LNCAP (cell line): ENCODE results near the gene ARL16.

Source experiments
- TF ChIP-seq, protein P1 (sequence below): fragments of 450-650 bp; IDR thresholded peaks from 2 replicates; pipeline ENCODE4 v1.5.1; 2017; ENCODE audit warnings: mild to moderate bottlenecking

ARL16 gene

DNA sequence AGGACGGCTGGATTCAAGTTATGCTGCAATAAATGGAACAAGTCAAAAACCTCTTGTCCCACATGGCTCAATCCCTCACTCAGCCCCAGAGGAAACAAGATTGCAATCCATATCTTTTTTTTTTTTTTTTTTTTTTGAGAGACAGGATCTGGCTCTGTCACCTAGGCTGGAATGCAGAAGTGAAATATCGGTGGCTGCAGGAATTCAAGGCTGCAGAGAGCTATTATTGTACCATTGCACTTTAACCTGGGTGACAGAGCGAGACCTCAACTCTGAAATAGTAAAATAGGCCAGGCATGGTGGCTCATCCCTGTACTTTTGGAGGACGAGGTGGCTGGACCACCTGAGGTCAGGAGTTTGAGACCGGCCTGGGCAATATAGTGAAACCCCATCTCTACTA, 24.6 kb downstream of the ARL16 start:
- TF ChIP-seq, protein P1, sequence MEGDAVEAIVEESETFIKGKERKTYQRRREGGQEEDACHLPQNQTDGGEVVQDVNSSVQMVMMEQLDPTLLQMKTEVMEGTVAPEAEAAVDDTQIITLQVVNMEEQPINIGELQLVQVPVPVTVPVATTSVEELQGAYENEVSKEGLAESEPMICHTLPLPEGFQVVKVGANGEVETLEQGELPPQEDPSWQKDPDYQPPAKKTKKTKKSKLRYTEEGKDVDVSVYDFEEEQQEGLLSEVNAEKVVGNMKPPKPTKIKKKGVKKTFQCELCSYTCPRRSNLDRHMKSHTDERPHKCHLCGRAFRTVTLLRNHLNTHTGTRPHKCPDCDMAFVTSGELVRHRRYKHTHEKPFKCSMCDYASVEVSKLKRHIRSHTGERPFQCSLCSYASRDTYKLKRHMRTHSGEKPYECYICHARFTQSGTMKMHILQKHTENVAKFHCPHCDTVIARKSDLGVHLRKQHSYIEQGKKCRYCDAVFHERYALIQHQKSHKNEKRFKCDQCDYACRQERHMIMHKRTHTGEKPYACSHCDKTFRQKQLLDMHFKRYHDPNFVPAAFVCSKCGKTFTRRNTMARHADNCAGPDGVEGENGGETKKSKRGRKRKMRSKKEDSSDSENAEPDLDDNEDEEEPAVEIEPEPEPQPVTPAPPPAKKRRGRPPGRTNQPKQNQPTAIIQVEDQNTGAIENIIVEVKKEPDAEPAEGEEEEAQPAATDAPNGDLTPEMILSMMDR, result no peak

- TF ChIP-seq, protein P1, result no peak
Observed at GRCh38 chr17:81656835-81657234, 26.8 kb downstream of the ARL16 start.

GRCh38 chr17:81656118-81656743, 27.4 kb downstream of the ARL16 start, which contains the start of gene PDE6G:
Gene PDE6G (minus strand): TSS chr17:81656542. CDS start chr17:81653305, 3,237 bp downstream.
- TF ChIP-seq, protein P1, result no peak

- TF ChIP-seq, protein P1, result no peak
Observed at GRCh38 chr17:81655378-81656117, 28.0 kb downstream of the ARL16 start.

DNA sequence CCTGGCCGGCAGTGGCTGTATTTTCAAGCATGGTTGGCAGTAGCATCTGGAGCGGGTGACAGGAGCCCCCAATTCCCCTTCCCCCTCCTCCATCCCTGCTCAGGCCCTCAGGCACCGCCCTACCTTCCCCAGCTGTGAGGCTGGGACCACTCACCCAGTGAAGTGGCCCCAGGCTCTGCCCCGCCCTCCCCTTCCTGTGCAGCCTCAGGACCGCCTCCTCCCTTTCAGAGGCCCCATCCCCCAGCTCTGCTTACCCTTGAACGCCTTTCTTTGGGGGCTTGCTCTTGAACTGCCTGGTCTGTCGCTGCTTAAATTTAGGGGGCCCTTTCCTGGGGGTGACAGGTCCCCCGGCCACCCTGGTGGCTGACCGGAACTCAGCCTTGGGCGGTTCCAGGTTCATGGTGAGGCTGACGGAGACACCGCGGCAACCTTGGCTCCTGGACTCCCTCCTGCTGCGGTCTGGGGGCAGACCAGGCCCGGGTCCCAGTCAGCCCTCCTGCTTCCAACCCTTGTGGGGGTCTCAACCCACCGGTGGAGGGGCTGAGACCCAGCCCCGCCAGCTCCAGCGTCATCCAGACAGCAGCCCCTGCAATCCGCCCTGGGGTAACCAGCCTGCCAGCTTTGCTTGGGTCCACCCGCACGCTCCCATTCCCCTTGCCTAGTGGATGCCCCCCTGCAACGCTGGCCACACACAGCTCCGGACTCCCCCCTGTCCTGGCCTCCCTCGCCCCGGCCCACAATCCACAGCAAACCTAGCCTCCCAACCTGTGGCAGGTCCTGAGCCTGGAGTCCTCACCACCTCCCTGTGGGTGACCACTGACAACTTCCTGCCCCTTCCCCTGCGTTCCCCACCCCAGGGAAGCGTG, 30.5 kb downstream of the ARL16 start:
- TF ChIP-seq, protein P1, result no peak

- TF ChIP-seq, protein P1, result no peak
Observed at GRCh38 chr17:81651692-81652091, 31.9 kb downstream of the ARL16 start.

DNA sequence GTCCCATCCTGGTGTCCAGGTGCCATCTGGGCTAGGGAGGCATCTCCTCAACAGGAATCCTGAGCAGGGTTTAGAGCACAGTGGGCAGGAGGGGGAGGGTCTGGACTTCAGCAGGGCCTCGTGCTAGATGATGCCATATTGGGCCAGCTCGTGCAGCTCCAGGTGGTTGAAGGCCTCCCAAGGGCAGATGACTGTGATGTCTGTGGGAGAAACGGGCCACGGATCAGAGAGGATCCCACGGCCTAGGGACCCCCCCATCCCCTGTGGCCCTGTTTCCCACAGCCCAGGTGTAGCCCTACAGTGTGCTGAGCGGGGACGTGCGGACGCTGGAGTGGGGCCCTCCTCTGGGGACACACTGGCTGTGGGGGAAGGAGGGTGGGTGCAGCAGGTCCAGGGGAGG, 32.6 kb downstream of the ARL16 start:
- TF ChIP-seq, protein P1, result no peak
